Measurements from ENCODE around the gene SRP72. TPM values are rescaled to one million over a fixed set of nuclear protein-coding genes. Genes with fewer than 3 reads are reported as not detected.
"Not testable (repeated sequence)": the region's sequence is repeated elsewhere in the genome, so short reads cannot be mapped to it uniquely, and the experiment has no call there.

SRP72 gene
- total RNA-seq, 4 donors from 2014 or later = 40.9 to 59.9 (median 46.4) TPM

GRCh38 chr4:56438766-56439165, 28.7 kb upstream of the SRP72 start:
- intact Hi-C loops (cut with DNase I; ENCODE audit: low total_unique reads) = no loop called here
- WGBS, 2 donors = 79 to 92% methylated on average over 2 of the region's 2 CpGs
- no peak overlapping the region for H3K4me3 ChIP-seq (ENCODE audit: low read depth, poor library complexity, severe bottlenecking)
- TF ChIP-seq POLR2A (IDR thresholded peaks at IDR 0.05) = no peak
- no peak for TF ChIP-seq CTCF (IDR thresholded peaks at IDR 0.05)
- DNase-seq (ENCODE audit: low spot score in 2 of 2) = no peak

- 84 to 91% methylated on average over 1 of the region's 1 CpG for WGBS, 2 donors
- no peak for DNase-seq (ENCODE audit: low spot score in 2 of 2)
- no peak overlapping the region for H3K4me3 ChIP-seq (ENCODE audit: low read depth, poor library complexity, severe bottlenecking)
- no peak for TF ChIP-seq CTCF (IDR thresholded peaks at IDR 0.05)
- TF ChIP-seq POLR2A (IDR thresholded peaks at IDR 0.05) = no peak
- intact Hi-C loops (cut with DNase I; ENCODE audit: low total_unique reads) = no loop called here
Measured at GRCh38 chr4:56440983-56441382, 26.4 kb upstream of the SRP72 start.

- intact Hi-C loops (cut with DNase I; ENCODE audit: low total_unique reads) = no loop called here
- WGBS, 2 donors = 95 to 96% methylated on average over 2 of the region's 2 CpGs
- DNase-seq (ENCODE audit: low spot score in 2 of 2) = no peak
- TF ChIP-seq POLR2A (IDR thresholded peaks at IDR 0.05) = no peak
- TF ChIP-seq CTCF (IDR thresholded peaks at IDR 0.05) = no peak
- H3K4me3 ChIP-seq (ENCODE audit: low read depth, poor library complexity, severe bottlenecking) = no peak overlapping the region
Measured at GRCh38 chr4:56444719-56445118, 22.7 kb upstream of the SRP72 start.

GRCh38 chr4:56445699-56446098, 21.7 kb upstream of the SRP72 start:
- TF ChIP-seq POLR2A (IDR thresholded peaks at IDR 0.05) (no peak), CTCF (IDR thresholded peaks at IDR 0.05) (no peak)
- WGBS, 2 donors = 90 to 91% methylated on average over 1 of the region's 1 CpG
- no peak for DNase-seq (ENCODE audit: low spot score in 2 of 2)
- intact Hi-C loops (cut with DNase I; ENCODE audit: low total_unique reads) = no loop called here
- H3K4me3 ChIP-seq (ENCODE audit: low read depth, poor library complexity, severe bottlenecking) = no peak overlapping the region

GRCh38 chr4:56448301-56448700, 19.1 kb upstream of the SRP72 start:
- TF ChIP-seq CTCF (IDR thresholded peaks at IDR 0.05) = no peak
- no peak for TF ChIP-seq POLR2A (IDR thresholded peaks at IDR 0.05)
- H3K4me3 ChIP-seq (ENCODE audit: low read depth, poor library complexity, severe bottlenecking) = no peak overlapping the region
- intact Hi-C loops (cut with DNase I; ENCODE audit: low total_unique reads) = no loop called here
- DNase-seq (ENCODE audit: low spot score in 2 of 2) = no peak

GRCh38 chr4:56449475-56449874, 17.9 kb upstream of the SRP72 start:
- H3K4me3 ChIP-seq (ENCODE audit: low read depth, poor library complexity, severe bottlenecking); DNase-seq (ENCODE audit: low spot score in 2 of 2); intact Hi-C loops (cut with DNase I; ENCODE audit: low total_unique reads): not testable (repeated sequence)
- 97 to 99% methylated on average over 4 of the region's 4 CpGs for WGBS, 2 donors

Data from lower leg skin (tissue), 4 donors.